OCI-LY7 (cell line): ENCODE results near the gene SCRN2. TPM values are rescaled to one million over a fixed set of nuclear protein-coding genes. Genes with fewer than 3 reads are reported as not detected.

Experiments
- BruUV-seq: library from RNA; stranded (reverse); fragments of 400-500 nt; replicated peaks from 2 replicates; lab custom pipeline; 2021; lab: Mats Ljungman, UMichigan
- CTCF ChIA-PET: fragments of 300-600 bp; sonication (Branson Sonifier 250); formaldehyde crosslinking; loops from one replicate; lab custom pipeline; 2022; ENCODE audit warnings: antibody characterized with exemption; ENCODE audit not compliant: unreplicated experiment; lab: Charles Lee
- POLR2A ChIA-PET: fragments of 300-600 bp; sonication (Branson Sonifier 250); formaldehyde crosslinking; loops from one replicate; lab custom pipeline; 2022; ENCODE audit warnings: antibody characterized with exemption; lab: Charles Lee
- DNase-seq: peaks from one replicate; pipeline ENCODE4 v3.0.0-alpha.2; 2015; ENCODE audit warnings: low spot score
- H2AFZ ChIP-seq: fragments of 200-600 bp; sonication (generic), shearing (Covaris generic); 2 replicates; pipeline ENCODE4 v1.6.1; 2014; ENCODE audit warnings: mild to moderate bottlenecking, antibody characterized with exemption, low read length, moderate library complexity
- H3K27ac ChIP-seq: fragments of 200-600 bp; sonication (generic); 2 replicates; pipeline ENCODE4 v1.5.1; 2014; ENCODE audit warnings: mixed run types, low read depth, mild to moderate bottlenecking, moderate library complexity, low read length, inconsistent platforms; ENCODE audit not compliant: poor library complexity, severe bottlenecking
- H3K36me3 ChIP-seq: fragments of 200-600 bp; sonication (generic); 2 replicates; pipeline ENCODE4 v1.6.1; 2014; ENCODE audit warnings: mild to moderate bottlenecking, antibody characterized with exemption, low read length, moderate library complexity, mixed read lengths; ENCODE audit not compliant: insufficient read depth
- H3K4me1 ChIP-seq: fragments of 200-600 bp; sonication (generic); 2 replicates; pipeline ENCODE4 v1.5.1; 2014; ENCODE audit warnings: mild to moderate bottlenecking, low read length; ENCODE audit not compliant: insufficient read depth, poor library complexity, severe bottlenecking
- H3K4me2 ChIP-seq: fragments of 200-600 bp; sonication (generic); 2 replicates; pipeline ENCODE4 v1.6.1; 2014; ENCODE audit warnings: mild to moderate bottlenecking, low read length
- H3K4me3 ChIP-seq: fragments of 200-600 bp; sonication (generic); 2 replicates; pipeline ENCODE4 v1.5.1; 2014; ENCODE audit warnings: mild to moderate bottlenecking, low read depth, low read length; ENCODE audit not compliant: poor library complexity, severe bottlenecking
- H3K79me2 ChIP-seq: fragments of 200-600 bp; sonication (generic); 2 replicates; pipeline ENCODE4 v1.6.1; 2016; ENCODE audit warnings: low read depth, mild to moderate bottlenecking, low read length, moderate library complexity, mixed read lengths; ENCODE audit not compliant: insufficient read depth
- H3K9me2 ChIP-seq: fragments of 200-600 bp; sonication (generic); 2 replicates; pipeline ENCODE4 v1.6.1; 2016; ENCODE audit warnings: mild to moderate bottlenecking, low read length, mixed read lengths; ENCODE audit not compliant: insufficient read depth
- H3K9me3 ChIP-seq: fragments of 200-600 bp; sonication (generic); 2 replicates; pipeline ENCODE4 v1.6.1; 2014; ENCODE audit warnings: mild to moderate bottlenecking, mixed run types, low read length, mixed read lengths
- H4K20me1 ChIP-seq: fragments of 200-600 bp; sonication (generic); 2 replicates; pipeline ENCODE4 v1.6.1; 2014; ENCODE audit warnings: mild to moderate bottlenecking, antibody characterized with exemption, low read length, moderate library complexity, mixed read lengths; ENCODE audit not compliant: insufficient read depth
- CTCF ChIP-seq: fragments of 200-600 bp; sonication (generic); conservative IDR thresholded peaks from 2 replicates; pipeline ENCODE4 v1.5.1; 2014; ENCODE audit warnings: mild to moderate bottlenecking, antibody characterized with exemption, low read length, moderate library complexity, mixed read lengths
- EZH2phosphoT487 ChIP-seq: fragments of 200-600 bp; sonication (generic); IDR thresholded peaks from 2 replicates; pipeline ENCODE4 v1.6.1; 2018; ENCODE audit warnings: low read depth, borderline replicate concordance, mild to moderate bottlenecking, mixed run types, antibody characterized with exemption, low read length, moderate library complexity, mixed read lengths
- intact Hi-C: fragments of 100-400 bp; cut with micrococcal nuclease; formaldehyde crosslinking; loops from one replicate; pipeline ENCODE4 v1.10.0; 2022; ENCODE audit not compliant: unreplicated experiment
- total RNA-seq, 2 experiments: library from RNA; depleted of rRNA in 1 of 2; stranded (reverse); fragments of >200 nt in 1 of 2; shearing (Covaris generic) in 1 of 2; gene quantifications; 2 replicates each; pipeline ENCODE4 v1.2.3, GENCODE V29; 2014 to 2022

Gene SCRN2
- total RNA-seq, 2 experiments from 2014 or later, result 37.3 to 42.9 TPM

- no peak overlapping the region for H3K4me3 ChIP-seq
- BruUV-seq, result no TSS peak
- intact Hi-C loops, result no loop called here
- H2AFZ ChIP-seq, result no peak overlapping the region
- no peaks in the 10 kb centered on the region for H3K9me2 ChIP-seq
- peaks cover 16% of the 10 kb centered on the region; the same call in 1 of the 2 replicates for H3K36me3 ChIP-seq
- TF ChIP-seq CTCF (no peak), EZH2phosphoT487 (no peak)
- no peak overlapping the region for H3K27ac ChIP-seq
- no peaks in the 10 kb centered on the region for H4K20me1 ChIP-seq
- ChIA-PET POLR2A (no interaction called here), CTCF (no interaction called here)
- H3K9me3 ChIP-seq, result no peaks in the 10 kb centered on the region
- H3K4me1 ChIP-seq, result no peaks in the 10 kb centered on the region
- no peak for DNase-seq
- no peaks in the 10 kb centered on the region for H3K79me2 ChIP-seq
- no peak overlapping the region for H3K4me2 ChIP-seq
Measured at GRCh38 chr17:47812146-47812920, 28.7 kb downstream of the SCRN2 start.

- POLR2A ChIA-PET, result no interaction called here
- peaks cover 13% of the 10 kb centered on the region; the same call in 1 of the 2 replicates for H3K36me3 ChIP-seq
Measured at GRCh38 chr17:47811709-47812108, 29.4 kb downstream of the SCRN2 start.

More at GRCh38 chr17:47811709-47812108, 29.4 kb downstream of the SCRN2 start:
- Histone ChIP-seq H3K79me2 (no peaks in the 10 kb centered on the region), H2AFZ (no peak overlapping the region), H3K9me2 (no peaks in the 10 kb centered on the region), H3K9me3 (no peaks in the 10 kb centered on the region), H4K20me1 (no peaks in the 10 kb centered on the region), H3K4me2 (no peak overlapping the region), H3K4me1 (no peaks in the 10 kb centered on the region), H3K27ac (no peak overlapping the region), H3K4me3 (no peak overlapping the region)
- no peak for TF ChIP-seq EZH2phosphoT487
- no peak for TF ChIP-seq CTCF
- no TSS peak for BruUV-seq
- CTCF ChIA-PET, result no interaction called here
- intact Hi-C loops, result no loop called here
- no peak for DNase-seq
